ENCODE measurements around the gene RBM38.

Gene RBM38

GRCh38 chr20:57448764-57449354, 57.7 kb downstream of the RBM38 start:
- no peak for TF ChIP-seq CTCF (IDR thresholded peaks at IDR 0.05)
- no peak for TF ChIP-seq ZFX (IDR thresholded peaks at IDR 0.05; ENCODE audit: borderline replicate concordance)
- H3K27ac ChIP-seq = no peak overlapping the region

DNA sequence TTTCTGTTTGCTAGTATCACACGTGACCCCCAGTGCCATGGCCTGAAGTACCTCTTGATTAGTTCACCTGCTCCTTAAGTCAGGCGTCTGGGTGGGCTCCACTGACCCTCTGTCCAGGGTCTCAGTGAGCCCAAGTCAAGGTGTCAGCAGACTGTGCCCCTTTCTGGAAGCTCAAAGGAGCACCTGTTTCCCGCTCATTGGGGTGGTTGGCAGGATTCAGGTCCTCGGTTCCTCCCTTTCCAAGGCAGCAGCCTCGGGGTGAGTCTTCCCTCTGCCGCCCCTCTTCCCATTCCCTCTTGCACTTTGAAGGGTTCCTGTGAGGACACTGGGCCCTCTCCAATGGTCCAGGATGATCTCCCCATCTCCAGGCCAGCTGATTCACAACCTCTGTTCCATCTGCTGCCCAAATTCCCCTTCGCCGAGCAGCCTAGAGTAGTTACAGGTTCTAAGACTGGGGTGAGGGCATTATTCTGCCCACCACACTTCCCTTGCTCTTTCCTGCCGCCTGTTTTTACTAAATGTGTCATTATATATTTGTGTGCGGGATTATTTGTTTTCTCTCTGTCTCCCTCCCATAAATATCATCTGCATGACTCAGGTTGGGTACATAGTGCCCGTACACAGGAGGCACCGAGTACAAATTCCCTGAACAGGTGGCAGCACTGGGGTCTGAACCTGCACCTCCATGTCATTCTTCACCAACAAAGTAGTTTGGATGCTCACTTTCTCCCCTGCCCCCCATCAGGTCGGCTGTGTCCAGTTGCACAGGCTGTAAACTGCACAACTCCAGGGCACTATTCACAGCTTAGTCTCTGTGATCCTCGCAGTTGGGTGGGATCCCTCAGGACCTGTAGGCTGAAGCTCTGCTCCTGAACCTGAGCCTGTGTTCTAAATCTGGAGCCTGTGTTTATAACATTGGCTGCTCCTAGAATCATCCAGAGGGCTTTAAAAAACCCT, 58.5 kb downstream of the RBM38 start:
- TF ChIP-seq ZFX (IDR thresholded peaks at IDR 0.05; ENCODE audit: borderline replicate concordance) (no peak), CTCF (IDR thresholded peaks at IDR 0.05) (no peak)
- no peak overlapping the region for H3K27ac ChIP-seq

DNA sequence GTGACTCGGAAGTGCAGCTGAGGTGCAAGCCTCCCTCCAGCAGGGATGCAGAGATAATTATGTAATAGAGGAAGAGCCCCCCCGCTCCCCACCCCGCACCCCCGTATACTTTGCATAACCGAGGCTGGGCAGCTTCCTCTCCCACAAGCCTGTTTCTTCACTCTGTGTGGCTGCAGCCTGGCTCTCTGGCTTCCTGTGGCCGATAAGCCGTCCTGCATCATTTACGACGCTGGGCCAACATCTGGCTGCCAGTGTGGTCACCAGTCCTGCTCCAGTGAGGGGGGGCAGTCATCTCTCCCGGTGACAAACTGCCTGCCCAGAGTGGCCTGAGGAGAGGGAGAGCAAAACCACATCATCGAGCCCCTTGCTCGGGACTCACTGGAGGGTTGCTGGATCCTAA, 59.2 kb downstream of the RBM38 start:
- TF ChIP-seq CTCF (IDR thresholded peaks at IDR 0.05) (no peak), ZFX (IDR thresholded peaks at IDR 0.05; ENCODE audit: borderline replicate concordance) (no peak)
- no peak overlapping the region for H3K27ac ChIP-seq

- no peak overlapping the region for H3K27ac ChIP-seq
- TF ChIP-seq ZFX (IDR thresholded peaks at IDR 0.05; ENCODE audit: borderline replicate concordance) = no peak
- no peak for TF ChIP-seq CTCF (IDR thresholded peaks at IDR 0.05)
Measured at GRCh38 chr20:57450931-57451330, 59.7 kb downstream of the RBM38 start.

GRCh38 chr20:57451431-57451794, 60.2 kb downstream of the RBM38 start:
- no peak for TF ChIP-seq ZFX (IDR thresholded peaks at IDR 0.05; ENCODE audit: borderline replicate concordance)
- no peak for TF ChIP-seq CTCF (IDR thresholded peaks at IDR 0.05)
- H3K27ac ChIP-seq = no peak overlapping the region

- no peak overlapping the region for H3K27ac ChIP-seq
Measured at GRCh38 chr20:57451795-57452661, 60.8 kb downstream of the RBM38 start.

More at GRCh38 chr20:57451795-57452661, 60.8 kb downstream of the RBM38 start:
- TF ChIP-seq ZFX (IDR thresholded peaks at IDR 0.05; ENCODE audit: borderline replicate concordance) (no peak), CTCF (IDR thresholded peaks at IDR 0.05) (no peak)

Data from 22Rv1 (cell line).